Measurements from ENCODE around the gene LDHD.

The LDHD gene

GRCh38 chr16:75121949-75122568, 5.5 kb upstream of the LDHD start:
- TF ChIP-seq POLR2AphosphoS5 (IDR thresholded peaks at IDR 0.05; ENCODE audit: low read depth, low read length), result no peak
- TF ChIP-seq SIN3A (IDR thresholded peaks at IDR 0.05; ENCODE audit: borderline replicate concordance, insufficient read depth, low read length), result no peak
- TF ChIP-seq REST (IDR thresholded peaks at IDR 0.05; ENCODE audit: insufficient read depth in 1 of 2, low read depth in 2 of 2, low read length in 2 of 2), result no peak
- no peak for TF ChIP-seq FOXP2 (optimal IDR thresholded peaks at IDR 0.05; ENCODE audit: borderline replicate concordance, extremely low read depth, extremely low read length, insufficient read depth)
- TF ChIP-seq TAF1 (IDR thresholded peaks at IDR 0.05; ENCODE audit: borderline replicate concordance, insufficient read depth, low read length), result no peak

DNA sequence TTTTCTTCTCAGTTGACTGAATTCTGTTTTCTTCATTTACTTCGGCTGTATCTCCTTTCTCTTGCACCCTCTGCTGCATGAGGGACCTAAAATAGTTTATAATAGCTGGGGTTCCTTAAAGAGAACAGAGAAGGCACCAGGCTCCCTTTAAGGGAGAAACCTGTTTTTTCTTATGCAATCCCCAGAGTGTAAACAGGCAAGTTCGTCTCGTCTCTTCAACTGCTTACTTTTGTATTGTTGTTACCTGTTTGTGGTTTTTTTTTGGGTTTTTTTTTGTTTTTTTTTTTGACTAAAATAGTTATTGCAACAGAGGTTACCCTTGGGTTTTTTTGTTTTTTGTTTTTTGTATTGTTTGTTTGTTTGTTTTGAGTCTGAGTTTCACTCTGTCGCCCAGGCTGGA, 3.7 kb upstream of the LDHD start:
- TF ChIP-seq POLR2AphosphoS5 (IDR thresholded peaks at IDR 0.05; ENCODE audit: low read depth, low read length), result no peak

GRCh38 chr16:75118943-75119539, 2.5 kb upstream of the LDHD start:
- TF ChIP-seq REST (IDR thresholded peaks at IDR 0.05; ENCODE audit: insufficient read depth in 1 of 2, low read depth in 2 of 2, low read length in 2 of 2), result no peak

DNA sequence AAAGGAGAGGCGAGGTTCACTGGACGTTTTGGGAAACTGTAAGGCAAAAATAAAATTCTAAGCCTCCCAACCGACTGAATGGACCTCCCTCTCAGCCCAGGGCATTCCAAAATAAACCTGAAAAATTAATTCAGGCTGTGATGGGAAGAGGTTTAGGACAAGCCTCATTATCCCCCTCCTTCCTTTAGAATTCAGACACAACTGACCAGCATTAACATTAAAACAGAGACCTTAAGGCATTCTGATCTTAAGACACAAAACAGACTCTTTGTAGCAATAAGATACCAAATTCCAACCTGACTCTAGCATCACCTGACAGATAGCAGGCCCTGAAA, 298 bp upstream of the LDHD start:
- TF ChIP-seq POLR2AphosphoS5 (IDR thresholded peaks at IDR 0.05; ENCODE audit: low read depth, low read length) (no peak), REST (IDR thresholded peaks at IDR 0.05; ENCODE audit: insufficient read depth in 1 of 2, low read depth in 2 of 2, low read length in 2 of 2) (no peak), SIN3A (IDR thresholded peaks at IDR 0.05; ENCODE audit: borderline replicate concordance, insufficient read depth, low read length) (no peak), FOXP2 (optimal IDR thresholded peaks at IDR 0.05; ENCODE audit: borderline replicate concordance, extremely low read depth, extremely low read length, insufficient read depth) (no peak)

- TF ChIP-seq TAF1 (IDR thresholded peaks at IDR 0.05; ENCODE audit: borderline replicate concordance, insufficient read depth, low read length), result no peak
- no peak for TF ChIP-seq FOXP2 (optimal IDR thresholded peaks at IDR 0.05; ENCODE audit: borderline replicate concordance, extremely low read depth, extremely low read length, insufficient read depth)
- TF ChIP-seq SIN3A (IDR thresholded peaks at IDR 0.05; ENCODE audit: borderline replicate concordance, insufficient read depth, low read length), result no peak
- no peak for TF ChIP-seq POLR2AphosphoS5 (IDR thresholded peaks at IDR 0.05; ENCODE audit: low read depth, low read length)
- TF ChIP-seq REST (IDR thresholded peaks at IDR 0.05; ENCODE audit: insufficient read depth in 1 of 2, low read depth in 2 of 2, low read length in 2 of 2), result no peak
Measured at GRCh38 chr16:75114946-75115825, 1.4 kb downstream of the LDHD start.
